T-helper 17 cell (primary cell): ENCODE results near the gene IFTAP. TPM values are rescaled to one million over a fixed set of nuclear protein-coding genes. Genes with fewer than 3 reads are reported as not detected.
"Not testable (repeated sequence)": the region's sequence is repeated elsewhere in the genome, so short reads cannot be mapped to it uniquely, and the experiment has no call there.

Source experiments
- ATAC-seq: fragments of 150-1000 bp; cut with Tn5 transposase; 2 replicates; pipeline ENCODE4 v1.10.0; 2021; ENCODE audit warnings: mild to moderate bottlenecking, moderate library complexity
- DNase-seq, 3 donors: peaks; one replicate each; pipeline versions ENCODE4 v3.0.0 to v3.0.0-alpha.2; 2020 to 2021
- H3K9me3 ChIP-seq: one replicate; pipeline ENCODE4 v1.7.0; 2013; ENCODE audit warnings: low read length, mild to moderate bottlenecking; ENCODE audit not compliant: control insufficient read depth, poor library complexity, severe bottlenecking
- H3K27ac Mint-ChIP-seq: one replicate; pipeline ENCODE4 v1.8.0; 2022; ENCODE audit warnings: mild to moderate bottlenecking, moderate library complexity, mixed read lengths
- H3K27me3 Mint-ChIP-seq: one replicate; pipeline ENCODE4 v1.8.0; 2022; ENCODE audit warnings: mixed read lengths
- H3K36me3 Mint-ChIP-seq: one replicate; pipeline ENCODE4 v1.8.0; 2022; ENCODE audit warnings: low read depth, mixed read lengths
- H3K4me1 Mint-ChIP-seq: one replicate; pipeline ENCODE4 v1.8.0; 2022; ENCODE audit warnings: mild to moderate bottlenecking, mixed read lengths
- H3K4me3 Mint-ChIP-seq: one replicate; pipeline ENCODE4 v1.8.0; 2022; ENCODE audit warnings: mild to moderate bottlenecking, moderate library complexity, mixed read lengths
- total RNA-seq, 4 donors: library from RNA in 2 of 4; stranded (reverse) in 2 of 4; gene quantifications; one replicate each; pipeline ENCODE4 v1.2.3 and lab custom pipeline; 2022 to 2026

IFTAP gene
- total RNA-seq, 2 donors from 2014 or later, result 1.9 to 4.4 TPM

- DNase-seq (no peak), ATAC-seq (no peak)
- no peaks in the 10 kb centered on the region for H3K9me3 ChIP-seq
- H3K27me3 Mint-ChIP-seq, result peaks cover 14% of the 10 kb centered on the region
- H3K27ac Mint-ChIP-seq, result no peak overlapping the region
- H3K36me3 Mint-ChIP-seq, result peaks cover 3% of the 10 kb centered on the region
- H3K4me1 Mint-ChIP-seq, result peaks cover 10% of the 10 kb centered on the region
- no peak overlapping the region for H3K4me3 Mint-ChIP-seq
These were observed 34.5 kb downstream of the IFTAP start for GRCh38 chr11:36628765-36629244.

- H3K27ac Mint-ChIP-seq, result no peak overlapping the region
- peaks cover 3% of the 10 kb centered on the region for H3K36me3 Mint-ChIP-seq
- peaks cover 6% of the 10 kb centered on the region for H3K27me3 Mint-ChIP-seq
- ATAC-seq (no peak), DNase-seq (no peak)
- H3K4me3 Mint-ChIP-seq, result no peak overlapping the region
- H3K9me3 ChIP-seq, result no peaks in the 10 kb centered on the region
- H3K4me1 Mint-ChIP-seq, result peaks cover 4% of the 10 kb centered on the region
These were observed 37.5 kb downstream of the IFTAP start for GRCh38 chr11:36631774-36632173.

GRCh38 chr11:36635066-36635862 lies 41.0 kb downstream of the IFTAP start:
- peaks cover 2% of the 10 kb centered on the region for H3K4me1 Mint-ChIP-seq
- H3K36me3 Mint-ChIP-seq, result peaks cover 3% of the 10 kb centered on the region
- DNase-seq (no peak), ATAC-seq (no peak)
- no peak overlapping the region for H3K4me3 Mint-ChIP-seq
- no peak overlapping the region for H3K27ac Mint-ChIP-seq
- peaks cover 4% of the 10 kb centered on the region for H3K9me3 ChIP-seq
- no peaks in the 10 kb centered on the region for H3K27me3 Mint-ChIP-seq

- H3K4me3 Mint-ChIP-seq, result no peak overlapping the region
- peaks cover 3% of the 10 kb centered on the region for H3K36me3 Mint-ChIP-seq
- no peaks in the 10 kb centered on the region for H3K4me1 Mint-ChIP-seq
- DNase-seq (no peak), ATAC-seq (no peak)
- peaks cover 4% of the 10 kb centered on the region for H3K9me3 ChIP-seq
- H3K27me3 Mint-ChIP-seq, result no peaks in the 10 kb centered on the region
- no peak overlapping the region for H3K27ac Mint-ChIP-seq
These were observed 44.3 kb downstream of the IFTAP start for GRCh38 chr11:36638556-36638955.

- ATAC-seq (no peak), DNase-seq (no peak)
- H3K36me3 Mint-ChIP-seq, result peaks cover 12% of the 10 kb centered on the region
- H3K27me3 Mint-ChIP-seq, result no peaks in the 10 kb centered on the region
- H3K27ac Mint-ChIP-seq, result no peak overlapping the region
- H3K4me1 Mint-ChIP-seq, result no peaks in the 10 kb centered on the region
- H3K9me3 ChIP-seq, result no peaks in the 10 kb centered on the region
- H3K4me3 Mint-ChIP-seq, result no peak overlapping the region
These were observed 63.4 kb downstream of the IFTAP start for GRCh38 chr11:36657610-36658267.

GRCh38 chr11:36661359-36661758 lies 67.1 kb downstream of the IFTAP start:
- not testable (repeated sequence) for ATAC-seq, DNase-seq, H3K9me3 ChIP-seq, H3K4me3 Mint-ChIP-seq, H3K4me1 Mint-ChIP-seq, H3K27ac Mint-ChIP-seq, H3K36me3 Mint-ChIP-seq, H3K27me3 Mint-ChIP-seq

- H3K27ac Mint-ChIP-seq, result no peak overlapping the region
- no peaks in the 10 kb centered on the region for H3K9me3 ChIP-seq
- ATAC-seq, result no peak
- DNase-seq, result no peak
- no peak overlapping the region for H3K4me3 Mint-ChIP-seq
- peaks cover 2% of the 10 kb centered on the region for H3K36me3 Mint-ChIP-seq
- no peaks in the 10 kb centered on the region for H3K4me1 Mint-ChIP-seq
- H3K27me3 Mint-ChIP-seq, result no peaks in the 10 kb centered on the region
These were observed 78.6 kb downstream of the IFTAP start for GRCh38 chr11:36672815-36673450.

- H3K4me1 Mint-ChIP-seq, H3K4me3 Mint-ChIP-seq, DNase-seq, H3K27ac Mint-ChIP-seq, H3K9me3 ChIP-seq, ATAC-seq, H3K36me3 Mint-ChIP-seq: not testable (repeated sequence)
- H3K27me3 Mint-ChIP-seq, result peaks cover 10% of the 10 kb centered on the region
These were observed 85.2 kb downstream of the IFTAP start for GRCh38 chr11:36679547-36679946.

GRCh38 chr11:36683818-36684217 lies 89.5 kb downstream of the IFTAP start:
- peaks cover 46% of the 10 kb centered on the region for H3K27me3 Mint-ChIP-seq
- peaks cover 6% of the 10 kb centered on the region for H3K4me1 Mint-ChIP-seq
- no peak overlapping the region for H3K4me3 Mint-ChIP-seq
- no peaks in the 10 kb centered on the region for H3K9me3 ChIP-seq
- H3K27ac Mint-ChIP-seq, result no peak overlapping the region
- DNase-seq (no peak), ATAC-seq (no peak)
- no peaks in the 10 kb centered on the region for H3K36me3 Mint-ChIP-seq

- H3K4me1 Mint-ChIP-seq, result peaks cover 6% of the 10 kb centered on the region
- no peak overlapping the region for H3K4me3 Mint-ChIP-seq
- no peaks in the 10 kb centered on the region for H3K36me3 Mint-ChIP-seq
- DNase-seq (peak in 1 of 3 donors; percentile 13), ATAC-seq (peak; percentile 93)
- no peaks in the 10 kb centered on the region for H3K9me3 ChIP-seq
- H3K27me3 Mint-ChIP-seq, result peaks cover 59% of the 10 kb centered on the region
- H3K27ac Mint-ChIP-seq, result no peak overlapping the region
These were observed 90.8 kb downstream of the IFTAP start for GRCh38 chr11:36684840-36685801.

- no peaks in the 10 kb centered on the region for H3K9me3 ChIP-seq
- no peak for ATAC-seq
- no peak overlapping the region for H3K4me3 Mint-ChIP-seq
- no peak for DNase-seq
- H3K27ac Mint-ChIP-seq, result no peak overlapping the region
- H3K27me3 Mint-ChIP-seq, result peaks cover 64% of the 10 kb centered on the region
- peaks cover 6% of the 10 kb centered on the region for H3K4me1 Mint-ChIP-seq
- no peaks in the 10 kb centered on the region for H3K36me3 Mint-ChIP-seq
These were observed 93.8 kb downstream of the IFTAP start for GRCh38 chr11:36688132-36688531.

- H3K36me3 Mint-ChIP-seq, result no peaks in the 10 kb centered on the region
- H3K27ac Mint-ChIP-seq, result no peak overlapping the region
- peaks cover 66% of the 10 kb centered on the region for H3K27me3 Mint-ChIP-seq
- H3K4me1 Mint-ChIP-seq, result peaks cover 6% of the 10 kb centered on the region
- H3K4me3 Mint-ChIP-seq, result peak overlapping the region; percentile 19
- DNase-seq (no peak), ATAC-seq (no peak)
- H3K9me3 ChIP-seq, result no peaks in the 10 kb centered on the region
These were observed 94.4 kb downstream of the IFTAP start for GRCh38 chr11:36688571-36689291.
